Mammary microvascular endothelial cell (primary cell): Measurements from ENCODE around the gene TSPY2. TPM values are rescaled to one million over a fixed set of nuclear protein-coding genes. Genes with fewer than 3 reads are reported as not detected.

ENCODE experiments used
- total RNA-seq: library from RNA; depleted of rRNA; stranded (reverse); fragments of >200 nt; gene quantifications from 2 replicates; pipeline ENCODE4 v1.2.3, GENCODE V29; 2015

TSPY2 gene, protein sequence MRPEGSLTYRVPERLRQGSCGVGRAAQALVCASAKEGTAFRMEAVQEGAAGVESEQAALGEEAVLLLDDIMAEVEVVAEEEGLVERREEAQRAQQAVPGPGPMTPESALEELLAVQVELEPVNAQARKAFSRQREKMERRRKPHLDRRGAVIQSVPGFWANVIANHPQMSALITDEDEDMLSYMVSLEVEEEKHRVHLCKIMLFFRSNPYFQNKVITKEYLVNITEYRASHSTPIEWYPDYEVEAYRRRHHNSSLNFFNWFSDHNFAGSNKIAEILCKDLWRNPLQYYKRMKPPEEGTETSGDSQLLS
- total RNA-seq: not detected in 2 replicates

DNA sequence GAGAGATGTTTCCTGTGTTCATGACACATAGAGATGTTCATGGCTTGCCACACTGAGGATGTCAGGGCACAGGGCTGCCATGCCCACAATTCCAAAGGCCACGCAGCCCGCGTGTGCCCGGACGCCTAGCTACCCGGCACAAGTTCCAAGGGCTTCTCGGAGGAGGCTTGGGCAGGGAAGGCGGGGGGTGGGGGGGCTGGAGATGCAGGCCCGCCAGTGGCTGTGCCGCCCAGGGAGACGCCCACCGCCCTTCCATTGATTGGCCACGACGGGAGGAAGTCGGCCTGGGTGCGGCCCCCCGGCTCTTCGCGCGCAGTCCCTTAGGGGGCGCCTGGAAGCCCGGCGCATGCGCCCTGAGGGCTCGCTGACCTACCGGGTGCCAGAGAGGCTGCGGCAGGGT, at the start of gene TSPY2:
Gene TSPY2 (plus strand): TSS at position 301 of the 400 bp plus-strand sequence. CDS start 46 bp downstream, at position 347.

